Adipocyte (in vitro differentiated cells): Measurements from ENCODE around the gene TLCD2.
"Not testable (repeated sequence)": the region's sequence is repeated elsewhere in the genome, so short reads cannot be mapped to it uniquely, and the experiment has no call there.

Experiments
- DNase-seq: peaks from one replicate; pipeline ENCODE4 v3.0.0-alpha.2; 2015; ENCODE audit warnings: low read depth
- H3K27me3 ChIP-seq: replicated peaks from 2 replicates; pipeline ENCODE4 v1.7.0; 2013; ENCODE audit warnings: mild to moderate bottlenecking, low read length, moderate library complexity; ENCODE audit not compliant: control insufficient read depth, insufficient read depth
- H3K36me3 ChIP-seq: 2 replicates; pipeline ENCODE4 v1.7.0; 2013; ENCODE audit warnings: low read length, mild to moderate bottlenecking, moderate library complexity; ENCODE audit not compliant: control insufficient read depth, insufficient read depth, severe bottlenecking
- H3K4me1 ChIP-seq: 2 replicates; pipeline ENCODE4 v1.7.0; 2013; ENCODE audit warnings: mild to moderate bottlenecking, low read length, moderate library complexity; ENCODE audit not compliant: control insufficient read depth, insufficient read depth
- H3K4me3 ChIP-seq: 2 replicates; pipeline ENCODE4 v1.7.0; 2013; ENCODE audit warnings: mild to moderate bottlenecking, low read length, moderate library complexity
- H3K9ac ChIP-seq: 2 replicates; pipeline ENCODE4 v1.7.0; 2013; ENCODE audit warnings: mild to moderate bottlenecking, low read length, moderate library complexity
- H3K9me3 ChIP-seq: 2 replicates; pipeline ENCODE4 v1.7.0; 2013; ENCODE audit warnings: mild to moderate bottlenecking, low read length, moderate library complexity; ENCODE audit not compliant: control insufficient read depth

TLCD2 gene

GRCh38 chr17:1658100-1658499, 52.1 kb downstream of the TLCD2 start:
- peaks cover 89% of the 10 kb centered on the region for H3K36me3 ChIP-seq
- H3K4me1 ChIP-seq, result no peaks in the 10 kb centered on the region
- H3K9ac ChIP-seq, result no peak overlapping the region
- H3K27me3 ChIP-seq, result no peaks in the 10 kb centered on the region
- no peak for DNase-seq
- H3K9me3 ChIP-seq, result no peaks in the 10 kb centered on the region
- H3K4me3 ChIP-seq, result no peak overlapping the region

- H3K4me3 ChIP-seq, result no peak overlapping the region
- H3K27me3 ChIP-seq, result no peaks in the 10 kb centered on the region
- no peak overlapping the region for H3K9ac ChIP-seq
- H3K36me3 ChIP-seq, result peaks cover 79% of the 10 kb centered on the region
- H3K9me3 ChIP-seq, result no peaks in the 10 kb centered on the region
- peaks cover 11% of the 10 kb centered on the region for H3K4me1 ChIP-seq
- DNase-seq, result no peak
These were observed 56.4 kb downstream of the TLCD2 start for GRCh38 chr17:1653735-1654134.

GRCh38 chr17:1652794-1653193, 57.4 kb downstream of the TLCD2 start:
- H3K27me3 ChIP-seq, DNase-seq, H3K9ac ChIP-seq, H3K9me3 ChIP-seq, H3K4me3 ChIP-seq: not testable (repeated sequence)
- Histone ChIP-seq H3K4me1 (peaks cover 18% of the 10 kb centered on the region), H3K36me3 (peaks cover 70% of the 10 kb centered on the region)
